ENCODE measurements around the gene DEFB121. TPM values are rescaled to one million over a fixed set of nuclear protein-coding genes. Genes with fewer than 3 reads are reported as not detected.

Gene DEFB121
- total RNA-seq, 1 experiment from 2014 or later: not detected

DNA sequence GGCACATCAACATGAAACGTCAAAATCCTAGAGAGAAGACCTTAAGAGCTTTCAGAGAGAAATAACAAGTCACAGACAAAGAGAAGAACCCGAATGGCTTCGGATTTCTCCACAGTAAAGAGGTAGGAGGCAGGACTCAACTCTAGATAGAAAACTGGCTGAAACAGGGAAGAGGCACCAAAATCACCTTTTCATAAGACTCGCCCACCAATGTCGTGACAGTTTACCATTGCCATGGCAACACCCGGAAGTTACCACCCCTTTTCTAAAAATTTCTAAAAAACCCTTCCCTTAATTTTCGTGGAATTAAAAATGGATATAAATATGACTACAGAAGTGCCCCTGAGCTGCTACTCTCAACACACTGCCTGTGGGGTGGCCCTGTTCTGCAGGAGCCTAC is 12.3 kb upstream of the DEFB121 start:
- ChIA-PET POLR2A (ENCODE audit: low non-redundant PET) (no interaction called here), CTCF (no interaction called here)
- peaks cover 34% of the 10 kb centered on the region for H3K27me3 ChIP-seq (replicated peaks; ENCODE audit: insufficient read depth, low read depth, low read length, poor library complexity)
- no TSS peak for BruUV-seq (replicated peaks)
- H3K27ac ChIP-seq (ENCODE audit: low read depth, low read length, poor library complexity, severe bottlenecking): no peak overlapping the region
- no peaks in the 10 kb centered on the region for H3K36me3 ChIP-seq (ENCODE audit: insufficient read depth, low read length, poor library complexity, severe bottlenecking)
- no peaks in the 10 kb centered on the region for H3K9me3 ChIP-seq (ENCODE audit: low read depth, low read length, poor library complexity, severe bottlenecking)
- H3K4me3 ChIP-seq (ENCODE audit: low read depth, low read length, poor library complexity, severe bottlenecking): no peak overlapping the region
- no peaks in the 10 kb centered on the region for H3K4me1 ChIP-seq (ENCODE audit: insufficient read depth, low read length, poor library complexity, severe bottlenecking)
- no peak for DNase-seq (ENCODE audit: low spot score)
- intact Hi-C loops (cut with micrococcal nuclease; ENCODE audit: unreplicated experiment): no loop called here
- TF ChIP-seq, protein P1, sequence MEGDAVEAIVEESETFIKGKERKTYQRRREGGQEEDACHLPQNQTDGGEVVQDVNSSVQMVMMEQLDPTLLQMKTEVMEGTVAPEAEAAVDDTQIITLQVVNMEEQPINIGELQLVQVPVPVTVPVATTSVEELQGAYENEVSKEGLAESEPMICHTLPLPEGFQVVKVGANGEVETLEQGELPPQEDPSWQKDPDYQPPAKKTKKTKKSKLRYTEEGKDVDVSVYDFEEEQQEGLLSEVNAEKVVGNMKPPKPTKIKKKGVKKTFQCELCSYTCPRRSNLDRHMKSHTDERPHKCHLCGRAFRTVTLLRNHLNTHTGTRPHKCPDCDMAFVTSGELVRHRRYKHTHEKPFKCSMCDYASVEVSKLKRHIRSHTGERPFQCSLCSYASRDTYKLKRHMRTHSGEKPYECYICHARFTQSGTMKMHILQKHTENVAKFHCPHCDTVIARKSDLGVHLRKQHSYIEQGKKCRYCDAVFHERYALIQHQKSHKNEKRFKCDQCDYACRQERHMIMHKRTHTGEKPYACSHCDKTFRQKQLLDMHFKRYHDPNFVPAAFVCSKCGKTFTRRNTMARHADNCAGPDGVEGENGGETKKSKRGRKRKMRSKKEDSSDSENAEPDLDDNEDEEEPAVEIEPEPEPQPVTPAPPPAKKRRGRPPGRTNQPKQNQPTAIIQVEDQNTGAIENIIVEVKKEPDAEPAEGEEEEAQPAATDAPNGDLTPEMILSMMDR (conservative IDR thresholded peaks at IDR 0.05; ENCODE audit: low read depth, low read length): no peak
- no peak for TF ChIP-seq EZH2 (IDR thresholded peaks at IDR 0.05; ENCODE audit: borderline replicate concordance, low read depth, low read length, poor library complexity, severe bottlenecking)

DNA sequence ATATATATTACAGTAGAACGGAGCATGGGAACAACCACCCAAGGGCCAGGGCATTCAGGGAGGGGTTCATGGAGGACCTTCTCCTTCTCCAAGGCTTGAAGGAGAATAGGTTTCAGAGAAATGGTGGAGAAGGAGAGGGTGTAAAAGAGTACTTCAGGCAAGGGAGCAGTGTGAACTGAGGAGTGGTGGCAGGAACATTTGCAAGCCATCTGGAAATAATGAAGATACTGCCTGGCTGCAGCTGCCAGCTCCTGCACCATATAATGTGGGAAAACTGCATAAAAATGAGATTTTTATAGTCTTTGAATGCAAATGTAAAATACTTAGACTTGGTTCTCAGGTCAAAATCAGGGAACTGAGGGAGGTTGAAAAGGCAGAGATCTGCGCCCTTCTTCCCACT is 9.6 kb upstream of the DEFB121 start:
- Histone ChIP-seq H3K36me3 (ENCODE audit: insufficient read depth, low read length, poor library complexity, severe bottlenecking) (no peaks in the 10 kb centered on the region), H3K27ac (ENCODE audit: low read depth, low read length, poor library complexity, severe bottlenecking) (no peak overlapping the region), H3K27me3 (replicated peaks; ENCODE audit: insufficient read depth, low read depth, low read length, poor library complexity) (peaks cover 9% of the 10 kb centered on the region), H3K4me3 (ENCODE audit: low read depth, low read length, poor library complexity, severe bottlenecking) (no peak overlapping the region), H3K9me3 (ENCODE audit: low read depth, low read length, poor library complexity, severe bottlenecking) (no peaks in the 10 kb centered on the region), H3K4me1 (ENCODE audit: insufficient read depth, low read length, poor library complexity, severe bottlenecking) (no peaks in the 10 kb centered on the region)
- TF ChIP-seq EZH2 (IDR thresholded peaks at IDR 0.05; ENCODE audit: borderline replicate concordance, low read depth, low read length, poor library complexity, severe bottlenecking): no peak
- TF ChIP-seq, protein P1 (conservative IDR thresholded peaks at IDR 0.05; ENCODE audit: low read depth, low read length): no peak
- no peak for DNase-seq (ENCODE audit: low spot score)
- intact Hi-C loops (cut with micrococcal nuclease; ENCODE audit: unreplicated experiment): no loop called here
- CTCF ChIA-PET: no interaction called here
- POLR2A ChIA-PET (ENCODE audit: low non-redundant PET): no interaction called here
- no TSS peak for BruUV-seq (replicated peaks)

DNA sequence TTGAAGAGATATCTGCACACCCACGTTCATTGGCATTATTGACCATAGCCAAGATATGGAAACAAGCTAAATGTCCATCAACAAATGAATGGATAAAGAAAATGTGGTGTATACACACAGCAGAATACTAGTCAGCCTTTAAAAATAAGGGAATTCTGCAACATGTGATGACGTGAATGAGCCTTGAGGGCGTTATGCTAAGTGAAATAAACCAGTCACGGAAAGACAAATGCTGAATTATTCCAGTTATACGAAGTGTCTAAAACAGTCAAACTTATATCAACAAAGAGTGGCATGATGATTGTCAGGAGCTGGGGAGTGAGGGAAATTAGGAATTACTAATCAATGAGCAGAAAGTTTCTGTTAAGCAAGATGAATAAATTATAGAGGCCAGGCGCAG is 8.4 kb upstream of the DEFB121 start:
- ChIA-PET CTCF (interaction anchor here (1.4 kb wide), 1 partner anchor 89 kb away, joined by 3 read pairs; no protein-coding TSS in a partner anchor), POLR2A (ENCODE audit: low non-redundant PET) (no interaction called here)
- DNase-seq (ENCODE audit: low spot score): no peak
- Histone ChIP-seq H3K9me3 (ENCODE audit: low read depth, low read length, poor library complexity, severe bottlenecking) (no peaks in the 10 kb centered on the region), H3K36me3 (ENCODE audit: insufficient read depth, low read length, poor library complexity, severe bottlenecking) (no peaks in the 10 kb centered on the region), H3K4me1 (ENCODE audit: insufficient read depth, low read length, poor library complexity, severe bottlenecking) (no peaks in the 10 kb centered on the region), H3K27ac (ENCODE audit: low read depth, low read length, poor library complexity, severe bottlenecking) (no peak overlapping the region), H3K27me3 (replicated peaks; ENCODE audit: insufficient read depth, low read depth, low read length, poor library complexity) (peaks cover 6% of the 10 kb centered on the region), H3K4me3 (ENCODE audit: low read depth, low read length, poor library complexity, severe bottlenecking) (no peak overlapping the region)
- BruUV-seq (replicated peaks): no TSS peak
- intact Hi-C loops (cut with micrococcal nuclease; ENCODE audit: unreplicated experiment): no loop called here
- no peak for TF ChIP-seq EZH2 (IDR thresholded peaks at IDR 0.05; ENCODE audit: borderline replicate concordance, low read depth, low read length, poor library complexity, severe bottlenecking)
- TF ChIP-seq, protein P1 (conservative IDR thresholded peaks at IDR 0.05; ENCODE audit: low read depth, low read length): no peak

Data from A673 (cell line).